Superior temporal gyrus (tissue), 1 donor: ENCODE results near the gene TRIM4.
A peak's percentile ranks its signal among the peaks of the same experiment; 100 is the strongest.
"Not testable (repeated sequence)": the region's sequence is repeated elsewhere in the genome, so short reads cannot be mapped to it uniquely, and the experiment has no call there.

Source experiments
- DNase-seq: peaks from one replicate; pipeline ENCODE4 v3.0.0-alpha.2; 2016; ENCODE audit errors: extremely low spot score

TRIM4 gene, protein sequence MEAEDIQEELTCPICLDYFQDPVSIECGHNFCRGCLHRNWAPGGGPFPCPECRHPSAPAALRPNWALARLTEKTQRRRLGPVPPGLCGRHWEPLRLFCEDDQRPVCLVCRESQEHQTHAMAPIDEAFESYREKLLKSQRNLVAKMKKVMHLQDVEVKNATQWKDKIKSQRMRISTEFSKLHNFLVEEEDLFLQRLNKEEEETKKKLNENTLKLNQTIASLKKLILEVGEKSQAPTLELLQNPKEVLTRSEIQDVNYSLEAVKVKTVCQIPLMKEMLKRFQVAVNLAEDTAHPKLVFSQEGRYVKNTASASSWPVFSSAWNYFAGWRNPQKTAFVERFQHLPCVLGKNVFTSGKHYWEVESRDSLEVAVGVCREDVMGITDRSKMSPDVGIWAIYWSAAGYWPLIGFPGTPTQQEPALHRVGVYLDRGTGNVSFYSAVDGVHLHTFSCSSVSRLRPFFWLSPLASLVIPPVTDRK

GRCh38 chr7:99918959-99919813, at the start of gene TRIM4:
Gene TRIM4, minus strand, starts transcription at chr7:99919530. Its CDS starts 129 bp downstream, at chr7:99919401.
- DNase-seq, result peak; percentile 95

DNA sequence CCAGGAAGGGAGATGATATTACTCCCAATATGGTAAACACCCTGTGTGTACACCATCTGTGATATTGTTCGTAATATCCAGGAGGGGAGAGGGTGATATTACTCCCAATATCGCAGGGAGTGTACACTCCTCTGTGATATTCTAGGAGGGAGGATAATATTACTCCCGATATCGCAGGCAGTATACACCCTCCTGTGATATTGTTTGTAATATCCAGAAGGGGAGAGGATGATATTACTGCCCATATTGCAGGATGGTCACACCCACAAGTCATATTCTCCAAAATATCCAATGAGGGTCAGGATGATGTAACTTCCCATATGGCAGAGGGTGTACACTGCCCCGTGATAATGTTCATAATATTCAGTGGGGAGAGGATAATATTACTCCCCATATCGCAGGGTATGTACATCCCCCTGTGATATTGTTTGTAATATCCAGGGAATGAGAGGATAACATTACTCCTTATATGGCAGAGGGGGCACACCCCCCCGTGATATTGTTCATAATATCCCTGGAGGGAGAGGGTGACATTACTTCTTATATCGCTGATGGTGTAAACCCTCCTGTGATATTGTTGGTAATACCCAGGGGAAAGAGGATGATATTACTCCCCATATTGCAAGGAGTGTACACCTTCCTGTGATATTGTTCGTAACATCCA, 39.4 kb upstream of the TRIM4 start:
- no peak for DNase-seq

DNA sequence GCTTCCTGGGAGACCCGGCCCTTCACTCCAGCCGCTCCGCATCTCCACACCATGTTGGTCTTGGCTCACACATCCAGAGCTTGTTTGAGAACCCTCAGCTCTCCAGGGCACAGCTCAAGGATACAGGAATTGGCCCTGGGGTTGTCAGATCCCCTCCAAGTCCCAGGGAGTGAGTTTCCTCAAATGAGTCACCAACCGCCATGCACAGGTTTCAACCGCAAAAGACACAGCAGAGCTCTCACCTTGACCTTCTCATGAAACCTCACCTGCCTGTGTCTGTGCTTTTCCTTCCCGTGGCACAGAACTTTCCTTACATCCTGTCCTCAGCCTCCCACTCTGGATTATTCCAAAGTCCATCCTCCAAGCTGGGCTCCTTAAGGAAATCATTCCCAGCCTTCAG, 35.9 kb upstream of the TRIM4 start:
- DNase-seq, result no peak

DNA sequence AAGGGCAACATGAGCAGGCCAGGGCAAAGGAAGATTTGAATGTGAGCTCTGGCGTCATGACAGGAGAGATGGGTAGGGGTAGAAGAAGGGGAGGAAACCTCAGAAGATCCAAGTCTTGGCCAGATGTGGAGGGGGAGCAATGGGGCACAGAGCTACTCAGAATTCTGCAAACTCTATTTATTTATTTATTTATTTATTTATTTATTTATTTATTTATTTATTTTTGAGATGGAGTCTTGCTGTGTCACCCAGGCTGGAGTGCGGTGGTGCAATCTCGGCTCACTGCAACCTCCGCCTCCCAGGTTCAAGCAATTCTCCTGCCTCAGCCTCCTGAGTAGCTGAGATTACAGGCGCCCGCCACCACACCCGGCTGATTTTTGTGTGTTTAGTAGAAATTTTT, 35.3 kb upstream of the TRIM4 start:
- not testable (repeated sequence) for DNase-seq

DNA sequence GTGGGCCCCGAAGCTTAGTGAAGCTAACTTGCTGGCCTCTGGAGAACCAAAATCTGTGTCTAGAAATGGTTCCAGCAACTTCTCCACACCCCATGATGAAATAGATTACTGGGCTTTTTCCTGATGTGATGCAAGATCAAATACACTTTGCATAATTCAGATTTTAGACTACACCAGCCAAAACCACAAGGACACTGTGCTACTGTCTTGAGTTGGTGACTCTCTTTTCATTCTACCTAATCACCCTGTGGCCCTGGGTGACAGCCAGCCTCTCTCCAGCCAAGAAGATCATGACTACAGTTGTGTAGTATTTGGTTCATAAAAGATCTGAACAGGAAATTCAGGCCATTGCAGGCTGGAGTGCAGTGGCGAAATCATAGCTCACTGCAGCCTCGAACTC, 34.3 kb upstream of the TRIM4 start:
- DNase-seq, result no peak

GRCh38 chr7:99952649-99953048, 33.3 kb upstream of the TRIM4 start:
- DNase-seq, result not testable (repeated sequence)

- DNase-seq, result not testable (repeated sequence)
Observed at GRCh38 chr7:99950819-99951218, 31.5 kb upstream of the TRIM4 start.

GRCh38 chr7:99949645-99950228, 30.4 kb upstream of the TRIM4 start:
- DNase-seq, result no peak

- no peak for DNase-seq
Observed at GRCh38 chr7:99947608-99948007, 28.3 kb upstream of the TRIM4 start.

DNA sequence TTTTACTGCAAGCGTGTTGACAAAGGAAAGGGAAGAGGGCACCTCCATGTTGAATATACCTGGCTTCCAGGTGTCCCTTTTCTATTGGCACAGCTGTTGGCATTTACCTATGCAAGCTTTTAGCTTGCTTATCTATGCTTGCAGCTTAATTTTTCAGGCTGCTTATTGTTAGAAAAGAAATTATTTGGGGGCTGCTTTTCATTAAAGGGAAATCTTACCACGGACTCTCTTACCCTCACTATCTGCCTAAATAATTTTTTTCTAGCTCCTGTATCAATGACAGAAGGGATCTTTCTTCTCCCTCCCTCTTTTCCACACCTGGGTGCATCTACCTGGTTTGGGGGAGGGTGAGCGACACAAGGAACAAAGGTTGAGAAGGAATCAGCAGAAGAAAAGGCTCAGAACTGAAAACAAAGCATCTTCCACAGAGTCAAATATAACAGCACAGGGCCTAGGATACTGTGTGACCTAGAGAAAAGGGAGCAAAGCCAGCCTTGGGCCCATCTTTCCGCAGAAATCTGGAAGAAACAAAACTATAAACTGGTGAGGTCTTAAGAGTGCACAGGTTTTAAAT, 25.3 kb upstream of the TRIM4 start:
- DNase-seq, result no peak

DNA sequence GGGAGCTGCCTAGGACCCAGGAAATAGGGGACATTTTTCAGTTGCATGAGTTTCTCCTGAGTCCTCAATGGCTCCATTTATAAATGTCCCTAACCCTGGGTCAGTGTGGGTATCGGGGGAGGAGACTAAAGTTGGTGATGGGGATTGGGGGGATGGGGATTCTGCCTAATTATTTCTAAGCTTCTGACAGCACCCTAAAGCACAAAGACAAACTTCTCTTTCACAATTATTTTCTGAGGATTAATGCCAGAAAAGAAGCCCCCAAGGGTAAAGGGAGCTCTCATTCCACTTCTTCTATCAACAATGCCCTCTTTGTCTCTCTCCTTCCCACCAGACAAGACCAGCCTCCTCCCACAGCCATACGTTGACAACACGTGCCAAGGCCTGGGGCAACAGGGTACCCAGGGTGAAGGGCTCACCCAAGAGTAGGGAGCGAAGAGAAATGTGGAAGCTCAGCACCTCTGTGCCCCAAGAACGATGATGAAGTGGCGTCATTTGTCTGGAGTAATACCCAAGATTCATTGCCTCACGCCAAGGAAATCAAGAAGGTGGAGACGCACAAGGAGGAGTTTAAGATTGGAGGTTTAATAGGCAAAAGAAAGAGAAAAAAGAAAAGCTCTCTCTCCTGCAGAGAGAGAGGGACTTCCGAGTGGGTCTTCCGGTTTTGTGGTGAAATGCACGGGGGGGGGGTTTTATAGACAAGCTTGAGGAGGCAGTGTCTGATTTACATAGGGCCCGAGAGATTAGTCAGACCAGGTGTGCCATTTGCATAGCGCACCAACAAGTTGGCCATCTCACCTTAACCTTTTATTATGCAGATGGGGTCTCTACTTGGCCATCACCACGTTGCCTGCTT, 24.5 kb upstream of the TRIM4 start:
- DNase-seq, result no peak

- DNase-seq, result no peak
Observed at GRCh38 chr7:99938296-99938695, 19.0 kb upstream of the TRIM4 start.

GRCh38 chr7:99935009-99935408, 15.7 kb upstream of the TRIM4 start:
- DNase-seq, result not testable (repeated sequence)

DNA sequence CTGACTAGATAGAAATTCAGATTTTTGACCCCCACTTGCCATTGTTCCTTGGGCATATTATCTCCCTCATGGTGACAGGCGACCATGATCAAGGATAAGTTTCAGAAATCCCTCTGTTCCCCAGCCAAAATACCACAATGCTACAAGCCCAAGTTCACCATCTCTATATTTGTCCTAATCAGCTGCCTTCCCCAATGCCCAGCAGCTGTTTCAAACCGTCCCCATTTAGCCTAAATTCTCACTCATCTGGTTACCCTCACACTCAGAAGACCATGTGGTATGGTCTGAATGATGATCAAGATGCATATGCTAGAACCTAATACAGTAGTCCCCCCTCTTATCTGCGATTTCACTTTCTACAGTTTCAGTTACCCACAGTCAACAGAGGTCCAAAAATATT, 11.0 kb upstream of the TRIM4 start:
- DNase-seq, result no peak

- DNase-seq, result no peak
Observed at GRCh38 chr7:99929730-99930053, 10.4 kb upstream of the TRIM4 start.

- DNase-seq, result peak; percentile 43
Observed at GRCh38 chr7:99928994-99929729, 9.8 kb upstream of the TRIM4 start, which contains the start of gene GJC3. Gene GJC3, minus strand, starts transcription at chr7:99929620. Its CDS starts 0 bp downstream, at chr7:99929620.

- DNase-seq, result no peak
Observed at GRCh38 chr7:99928188-99928587, 8.9 kb upstream of the TRIM4 start.

DNA sequence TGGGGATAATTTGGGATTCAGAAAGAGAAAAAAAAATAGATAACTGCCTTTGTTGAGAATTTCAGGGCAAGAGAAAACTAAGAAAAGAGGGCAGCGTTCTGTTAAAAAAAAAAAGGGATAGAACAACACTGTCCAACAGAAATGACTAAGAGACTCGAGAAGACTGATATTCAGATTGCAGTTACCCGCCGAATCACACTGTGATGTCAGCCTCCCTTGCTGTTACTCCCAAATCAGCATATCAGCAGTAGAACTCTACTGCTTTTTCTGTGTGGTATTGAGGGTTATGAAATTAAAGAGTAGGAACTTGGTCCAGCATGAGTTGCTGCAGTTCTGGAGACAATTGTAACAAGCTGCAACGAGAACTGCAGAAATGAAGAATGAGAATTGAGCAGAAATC, 8.2 kb upstream of the TRIM4 start:
- no peak for DNase-seq

- DNase-seq, result no peak
Observed at GRCh38 chr7:99926321-99926720, 7.0 kb upstream of the TRIM4 start.

GRCh38 chr7:99923200-99923599, 3.9 kb upstream of the TRIM4 start:
- DNase-seq, result no peak
